Skeletal muscle satellite cell (primary cell): ENCODE results near the gene FAM162A.

ENCODE experiments used
- H3K27me3 ChIP-seq: 2 replicates; pipeline ENCODE4 v1.7.0; 2013; ENCODE audit warnings: low read length; ENCODE audit not compliant: control insufficient read depth, insufficient read depth
- H3K36me3 ChIP-seq: 2 replicates; pipeline ENCODE4 v1.7.0; 2013; ENCODE audit warnings: mild to moderate bottlenecking, control low read depth, low read length; ENCODE audit not compliant: insufficient read depth
- H3K4me1 ChIP-seq: 2 replicates; pipeline ENCODE4 v1.7.0; 2013; ENCODE audit warnings: low read length; ENCODE audit not compliant: control insufficient read depth, insufficient read depth
- H3K4me2 ChIP-seq: 2 replicates; pipeline ENCODE4 v1.7.0; 2013; ENCODE audit warnings: mild to moderate bottlenecking, low read length
- H3K4me3 ChIP-seq: 2 replicates; pipeline ENCODE4 v1.7.0; 2013; ENCODE audit warnings: low read length
- H3K9ac ChIP-seq: 2 replicates; pipeline ENCODE4 v1.7.0; 2013; ENCODE audit warnings: mild to moderate bottlenecking, low read depth, low read length, moderate library complexity
- H3K9me3 ChIP-seq: replicated peaks from 2 replicates; pipeline ENCODE4 v1.7.0; 2013; ENCODE audit warnings: mild to moderate bottlenecking, control low read depth, low read length

The FAM162A gene

GRCh38 chr3:122390665-122391064 is 6.7 kb downstream of the FAM162A start:
- Histone ChIP-seq H3K9ac (no peak overlapping the region), H3K9me3 (no peaks in the 10 kb centered on the region), H3K36me3 (no peaks in the 10 kb centered on the region), H3K4me3 (no peak overlapping the region), H3K4me2 (no peak overlapping the region), H3K4me1 (no peaks in the 10 kb centered on the region), H3K27me3 (no peaks in the 10 kb centered on the region)

GRCh38 chr3:122391681-122392446 is 7.9 kb downstream of the FAM162A start:
- no peaks in the 10 kb centered on the region for H3K4me1 ChIP-seq
- H3K36me3 ChIP-seq: no peaks in the 10 kb centered on the region
- no peak overlapping the region for H3K4me3 ChIP-seq
- no peak overlapping the region for H3K9ac ChIP-seq
- no peaks in the 10 kb centered on the region for H3K27me3 ChIP-seq
- no peaks in the 10 kb centered on the region for H3K9me3 ChIP-seq
- H3K4me2 ChIP-seq: no peak overlapping the region

GRCh38 chr3:122392868-122393844 is 9.2 kb downstream of the FAM162A start:
- Histone ChIP-seq H3K9ac (no peak overlapping the region), H3K36me3 (no peaks in the 10 kb centered on the region), H3K4me1 (no peaks in the 10 kb centered on the region), H3K27me3 (no peaks in the 10 kb centered on the region), H3K4me2 (no peak overlapping the region), H3K4me3 (no peak overlapping the region), H3K9me3 (no peaks in the 10 kb centered on the region)

- H3K9me3 ChIP-seq: no peaks in the 10 kb centered on the region
- no peak overlapping the region for H3K4me3 ChIP-seq
- no peak overlapping the region for H3K9ac ChIP-seq
- no peak overlapping the region for H3K4me2 ChIP-seq
- H3K36me3 ChIP-seq: no peaks in the 10 kb centered on the region
- H3K4me1 ChIP-seq: no peaks in the 10 kb centered on the region
- H3K27me3 ChIP-seq: no peaks in the 10 kb centered on the region
These were observed 10.2 kb downstream of the FAM162A start for GRCh38 chr3:122394173-122394572.

GRCh38 chr3:122395582-122395981 is 11.6 kb downstream of the FAM162A start:
- no peak overlapping the region for H3K4me2 ChIP-seq
- H3K27me3 ChIP-seq: no peaks in the 10 kb centered on the region
- H3K9ac ChIP-seq: no peak overlapping the region
- no peaks in the 10 kb centered on the region for H3K36me3 ChIP-seq
- no peaks in the 10 kb centered on the region for H3K4me1 ChIP-seq
- no peaks in the 10 kb centered on the region for H3K9me3 ChIP-seq
- H3K4me3 ChIP-seq: no peak overlapping the region

GRCh38 chr3:122396511-122396910 is 12.5 kb downstream of the FAM162A start:
- no peaks in the 10 kb centered on the region for H3K9me3 ChIP-seq
- H3K27me3 ChIP-seq: no peaks in the 10 kb centered on the region
- no peak overlapping the region for H3K4me3 ChIP-seq
- no peak overlapping the region for H3K9ac ChIP-seq
- no peak overlapping the region for H3K4me2 ChIP-seq
- H3K4me1 ChIP-seq: no peaks in the 10 kb centered on the region
- no peaks in the 10 kb centered on the region for H3K36me3 ChIP-seq

GRCh38 chr3:122397201-122397600 is 13.2 kb downstream of the FAM162A start:
- H3K4me3 ChIP-seq: no peak overlapping the region
- H3K27me3 ChIP-seq: no peaks in the 10 kb centered on the region
- H3K9ac ChIP-seq: no peak overlapping the region
- H3K36me3 ChIP-seq: no peaks in the 10 kb centered on the region
- H3K4me2 ChIP-seq: no peak overlapping the region
- no peaks in the 10 kb centered on the region for H3K9me3 ChIP-seq
- H3K4me1 ChIP-seq: no peaks in the 10 kb centered on the region

GRCh38 chr3:122398920-122399319 is 14.9 kb downstream of the FAM162A start:
- Histone ChIP-seq H3K9ac (no peak overlapping the region), H3K9me3 (no peaks in the 10 kb centered on the region), H3K4me3 (no peak overlapping the region), H3K36me3 (peaks cover 4% of the 10 kb centered on the region), H3K4me2 (no peak overlapping the region), H3K27me3 (no peaks in the 10 kb centered on the region), H3K4me1 (no peaks in the 10 kb centered on the region)

GRCh38 chr3:122403489-122403888 is 19.5 kb downstream of the FAM162A start:
- no peak overlapping the region for H3K4me3 ChIP-seq
- no peaks in the 10 kb centered on the region for H3K27me3 ChIP-seq
- H3K4me1 ChIP-seq: no peaks in the 10 kb centered on the region
- H3K36me3 ChIP-seq: peaks cover 15% of the 10 kb centered on the region
- no peak overlapping the region for H3K4me2 ChIP-seq
- H3K9ac ChIP-seq: no peak overlapping the region
- H3K9me3 ChIP-seq: no peaks in the 10 kb centered on the region

- H3K27me3 ChIP-seq: no peaks in the 10 kb centered on the region
- no peak overlapping the region for H3K9ac ChIP-seq
- no peaks in the 10 kb centered on the region for H3K4me1 ChIP-seq
- H3K4me3 ChIP-seq: no peak overlapping the region
- no peaks in the 10 kb centered on the region for H3K9me3 ChIP-seq
- peaks cover 15% of the 10 kb centered on the region for H3K36me3 ChIP-seq
- no peak overlapping the region for H3K4me2 ChIP-seq
These were observed 21.0 kb downstream of the FAM162A start for GRCh38 chr3:122405015-122405414.

GRCh38 chr3:122406198-122406597 is 22.2 kb downstream of the FAM162A start:
- Histone ChIP-seq H3K36me3 (peaks cover 15% of the 10 kb centered on the region), H3K9ac (no peak overlapping the region), H3K27me3 (no peaks in the 10 kb centered on the region), H3K9me3 (no peaks in the 10 kb centered on the region), H3K4me2 (no peak overlapping the region), H3K4me3 (no peak overlapping the region), H3K4me1 (no peaks in the 10 kb centered on the region)
